ENCODE data around the gene KCNMA1.

DNA sequence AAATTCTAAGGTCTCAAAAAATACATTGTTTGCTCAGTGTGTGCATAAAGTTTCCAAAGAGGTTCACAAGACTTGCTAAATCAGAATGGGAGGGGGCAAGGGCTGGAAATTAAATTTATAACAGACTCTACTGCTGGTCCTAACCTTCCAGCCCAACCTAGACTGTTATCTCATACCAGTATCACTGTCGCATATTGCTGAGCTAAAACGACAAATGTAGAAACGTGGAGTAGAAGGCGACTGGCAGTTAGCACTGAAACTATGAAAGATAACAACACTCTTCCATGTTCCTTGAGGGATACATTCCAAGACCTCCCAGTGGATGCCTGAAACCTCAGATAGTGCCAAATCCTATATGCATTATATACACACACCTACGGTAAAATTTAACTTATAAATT lies 514.3 kb downstream of the KCNMA1 start:
- TF ChIP-seq, protein P1, sequence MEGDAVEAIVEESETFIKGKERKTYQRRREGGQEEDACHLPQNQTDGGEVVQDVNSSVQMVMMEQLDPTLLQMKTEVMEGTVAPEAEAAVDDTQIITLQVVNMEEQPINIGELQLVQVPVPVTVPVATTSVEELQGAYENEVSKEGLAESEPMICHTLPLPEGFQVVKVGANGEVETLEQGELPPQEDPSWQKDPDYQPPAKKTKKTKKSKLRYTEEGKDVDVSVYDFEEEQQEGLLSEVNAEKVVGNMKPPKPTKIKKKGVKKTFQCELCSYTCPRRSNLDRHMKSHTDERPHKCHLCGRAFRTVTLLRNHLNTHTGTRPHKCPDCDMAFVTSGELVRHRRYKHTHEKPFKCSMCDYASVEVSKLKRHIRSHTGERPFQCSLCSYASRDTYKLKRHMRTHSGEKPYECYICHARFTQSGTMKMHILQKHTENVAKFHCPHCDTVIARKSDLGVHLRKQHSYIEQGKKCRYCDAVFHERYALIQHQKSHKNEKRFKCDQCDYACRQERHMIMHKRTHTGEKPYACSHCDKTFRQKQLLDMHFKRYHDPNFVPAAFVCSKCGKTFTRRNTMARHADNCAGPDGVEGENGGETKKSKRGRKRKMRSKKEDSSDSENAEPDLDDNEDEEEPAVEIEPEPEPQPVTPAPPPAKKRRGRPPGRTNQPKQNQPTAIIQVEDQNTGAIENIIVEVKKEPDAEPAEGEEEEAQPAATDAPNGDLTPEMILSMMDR (IDR thresholded peaks at IDR 0.05), result no peak
- no peak for TF ChIP-seq POLR2A (IDR thresholded peaks at IDR 0.05)
